Upper lobe of left lung (tissue), 6 donors: Measurements from ENCODE around the gene ADCY2. TPM values are rescaled to one million over a fixed set of nuclear protein-coding genes. Genes with fewer than 3 reads are reported as not detected.

Experiments
- ATAC-seq, 2 donors: fragments of 200-7000 bp; cut with Tn5 transposase; one replicate each; pipeline ENCODE4 v1.9.1; 2022; ENCODE audit warnings: mild to moderate bottlenecking in 2 of 2, moderate library complexity in 2 of 2; ENCODE audit not compliant: low FRiP score in 2 of 2
- DNase-seq, 2 donors: peaks; one replicate each; pipeline ENCODE4 v3.0.0-alpha.2; 2019 to 2020
- H3K27ac ChIP-seq, 4 donors: fragments of 200-600 bp; sonication (generic); one replicate each; pipeline ENCODE4 v1.5.1; 2016 to 2019
- H3K27me3 ChIP-seq, 4 donors: fragments of 200-600 bp; sonication (generic); one replicate each; pipeline ENCODE4 v1.5.1; 2017 to 2019
- H3K36me3 ChIP-seq, 4 donors: fragments of 200-600 bp; sonication (generic); one replicate each; pipeline ENCODE4 v1.5.1; 2016 to 2019
- H3K4me1 ChIP-seq, 4 donors: fragments of 200-600 bp; sonication (generic); one replicate each; pipeline ENCODE4 v1.5.1; 2018 to 2019
- H3K4me3 ChIP-seq, 4 donors: fragments of 200-600 bp; sonication (generic); one replicate each; pipeline ENCODE4 v1.5.1; 2017 to 2019; ENCODE audit warnings: mild to moderate bottlenecking in 2 of 4, moderate library complexity in 1 of 4
- H3K9me3 ChIP-seq, 4 donors: fragments of 200-600 bp; sonication (generic); one replicate each; pipeline ENCODE4 v1.5.1; 2018 to 2019
- EP300 ChIP-seq, 4 donors: sonication (generic); formaldehyde crosslinking; IDR thresholded peaks; one replicate each; pipeline ENCODE4 v1.5.1; 2017; ENCODE audit warnings: antibody characterized with exemption in 4 of 4, control low read depth in 2 of 4
- POLR2A ChIP-seq, 4 donors: fragments of 450-650 bp; IDR thresholded peaks; one replicate each; pipeline ENCODE4 v1.5.1; 2016 to 2017; ENCODE audit warnings: antibody characterized with exemption in 4 of 4, mild to moderate bottlenecking in 2 of 4
- POLR2AphosphoS5 ChIP-seq, 2 donors: sonication (generic); formaldehyde crosslinking; IDR thresholded peaks; one replicate each; pipeline ENCODE4 v1.5.1; 2017; ENCODE audit warnings: antibody characterized with exemption in 2 of 2
- WGBS, 2 donors: methylation state at CpG; one replicate each; pipeline ENCODE4 v1.1.5; 2017 to 2018; 5-methylcytosine and 5-hydroxymethylcytosine counted together
- total RNA-seq, 6 donors: library from RNA; depleted of rRNA in 4 of 6; stranded (reverse); fragments of >200 nt in 4 of 6; gene quantifications; one replicate each; pipeline versions ENCODE4 v1.1.0 to v1.2.1, GENCODE V29; 2016 to 2021
- TF ChIP-seq, protein P1 (sequence below), 6 experiments: fragments of 450-650 bp in 4 of 6; fragments of 200-600 bp in 2 of 6; sonication (generic) in 2 of 6; IDR thresholded peaks; one replicate each; pipeline ENCODE4 v1.5.1; 2016 to 2019; ENCODE audit warnings: antibody characterized with exemption in 6 of 6
- donor health status: DM: no; HTN: no; CAD: no; lungs with moderate emphysema.
- donor health status: DM: no; HTN: yes; CAD: no; lungs with severe emphysema.

Gene ADCY2
- total RNA-seq, 6 donors from 2014 or later, result 0.20 to 2.4 (median 0.46) TPM; not detected in 1

DNA sequence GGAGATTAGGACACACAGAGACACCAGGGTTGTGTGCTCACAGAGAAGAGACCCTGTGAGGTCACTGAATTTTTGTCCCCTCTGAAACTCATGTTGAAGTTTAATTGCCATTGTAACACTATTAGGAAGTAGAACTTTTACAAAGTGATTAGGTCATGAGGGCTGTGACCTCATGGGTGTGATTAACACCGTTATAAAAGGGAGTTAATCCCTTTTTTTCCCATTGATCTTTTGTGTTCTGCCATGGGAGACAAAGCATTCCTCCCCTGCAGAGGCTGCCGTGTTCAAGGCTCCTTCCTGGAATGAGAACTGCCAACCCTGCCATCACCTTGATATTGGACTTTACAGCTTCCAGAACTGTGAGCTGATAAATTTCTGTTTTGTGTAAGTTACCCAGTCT lies 221.0 kb downstream of the ADCY2 start:
- H3K27ac ChIP-seq, result no peak overlapping the region
- TF ChIP-seq POLR2AphosphoS5 (IDR thresholded peaks at IDR 0.05) (no peak), EP300 (IDR thresholded peaks at IDR 0.05) (no peak), POLR2A (IDR thresholded peaks at IDR 0.05) (no peak)
- TF ChIP-seq, protein P1, sequence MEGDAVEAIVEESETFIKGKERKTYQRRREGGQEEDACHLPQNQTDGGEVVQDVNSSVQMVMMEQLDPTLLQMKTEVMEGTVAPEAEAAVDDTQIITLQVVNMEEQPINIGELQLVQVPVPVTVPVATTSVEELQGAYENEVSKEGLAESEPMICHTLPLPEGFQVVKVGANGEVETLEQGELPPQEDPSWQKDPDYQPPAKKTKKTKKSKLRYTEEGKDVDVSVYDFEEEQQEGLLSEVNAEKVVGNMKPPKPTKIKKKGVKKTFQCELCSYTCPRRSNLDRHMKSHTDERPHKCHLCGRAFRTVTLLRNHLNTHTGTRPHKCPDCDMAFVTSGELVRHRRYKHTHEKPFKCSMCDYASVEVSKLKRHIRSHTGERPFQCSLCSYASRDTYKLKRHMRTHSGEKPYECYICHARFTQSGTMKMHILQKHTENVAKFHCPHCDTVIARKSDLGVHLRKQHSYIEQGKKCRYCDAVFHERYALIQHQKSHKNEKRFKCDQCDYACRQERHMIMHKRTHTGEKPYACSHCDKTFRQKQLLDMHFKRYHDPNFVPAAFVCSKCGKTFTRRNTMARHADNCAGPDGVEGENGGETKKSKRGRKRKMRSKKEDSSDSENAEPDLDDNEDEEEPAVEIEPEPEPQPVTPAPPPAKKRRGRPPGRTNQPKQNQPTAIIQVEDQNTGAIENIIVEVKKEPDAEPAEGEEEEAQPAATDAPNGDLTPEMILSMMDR (IDR thresholded peaks at IDR 0.05), result no peak
- ATAC-seq, result no peak
- no peak for DNase-seq
- no peaks in the 10 kb centered on the region for H3K4me1 ChIP-seq
- no peaks in the 10 kb centered on the region for H3K9me3 ChIP-seq
- H3K4me3 ChIP-seq, result no peak overlapping the region
- H3K27me3 ChIP-seq, result no peaks in the 10 kb centered on the region
- H3K36me3 ChIP-seq, result no peaks in the 10 kb centered on the region
- WGBS, 2 donors, result 65 to 67% methylated on average over 2 of the region's 2 CpGs

DNA sequence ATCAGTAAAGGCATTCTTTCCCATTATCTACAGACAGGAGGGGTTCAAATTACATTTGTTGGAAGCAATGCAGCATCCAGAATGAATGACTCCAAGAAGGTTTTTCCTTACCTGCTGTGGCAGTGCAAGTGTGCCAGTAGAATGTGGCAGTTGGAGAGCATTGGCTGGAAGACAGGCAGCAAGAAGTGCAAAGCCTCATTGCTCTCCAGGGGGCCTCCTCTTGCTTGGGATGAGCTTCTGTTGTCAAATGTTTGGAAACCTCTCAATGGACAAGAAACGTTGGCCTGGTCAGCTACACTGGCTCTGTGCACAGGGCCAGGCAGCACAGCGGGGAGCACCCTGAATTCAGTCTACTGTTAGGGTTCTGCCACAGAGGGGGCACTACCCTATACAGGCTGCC lies 226.6 kb downstream of the ADCY2 start:
- Histone ChIP-seq H3K9me3 (no peaks in the 10 kb centered on the region), H3K4me1 (no peaks in the 10 kb centered on the region), H3K27me3 (no peaks in the 10 kb centered on the region), H3K4me3 (no peak overlapping the region), H3K36me3 (no peaks in the 10 kb centered on the region), H3K27ac (no peak overlapping the region)
- 73 to 100% methylated on average over 1 to 2 of the region's 2 CpGs for WGBS, 2 donors
- ATAC-seq, result no peak
- TF ChIP-seq, protein P1 (IDR thresholded peaks at IDR 0.05), result no peak
- no peak for TF ChIP-seq POLR2A (IDR thresholded peaks at IDR 0.05)
- TF ChIP-seq POLR2AphosphoS5 (IDR thresholded peaks at IDR 0.05), result no peak
- TF ChIP-seq EP300 (IDR thresholded peaks at IDR 0.05), result no peak
- no peak for DNase-seq

DNA sequence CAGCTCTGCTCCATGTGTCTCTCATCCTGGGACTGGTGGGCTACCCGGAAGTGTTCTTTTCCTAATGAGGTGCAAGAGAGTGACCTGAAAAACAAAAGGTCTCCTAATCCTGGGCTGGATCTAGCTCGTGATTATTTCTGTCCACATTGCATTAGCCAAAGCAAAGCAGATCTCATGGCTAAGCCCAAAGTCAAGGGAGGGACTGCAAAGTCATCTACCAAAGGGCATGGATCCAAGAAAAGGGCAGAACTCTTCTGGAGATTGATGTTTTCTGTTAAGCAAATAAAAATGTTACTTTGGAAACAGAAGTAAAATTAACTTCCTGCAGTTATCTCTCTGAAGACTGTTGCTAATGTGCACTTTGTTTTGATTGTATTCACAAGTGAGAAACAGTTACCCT lies 229.8 kb downstream of the ADCY2 start:
- H3K27me3 ChIP-seq, result no peaks in the 10 kb centered on the region
- no peaks in the 10 kb centered on the region for H3K9me3 ChIP-seq
- no peaks in the 10 kb centered on the region for H3K4me1 ChIP-seq
- H3K27ac ChIP-seq, result no peak overlapping the region
- 54 to 57% methylated on average over 2 of the region's 2 CpGs for WGBS, 2 donors
- ATAC-seq, result no peak
- TF ChIP-seq POLR2A (IDR thresholded peaks at IDR 0.05), result no peak
- no peak for TF ChIP-seq POLR2AphosphoS5 (IDR thresholded peaks at IDR 0.05)
- no peak for TF ChIP-seq EP300 (IDR thresholded peaks at IDR 0.05)
- TF ChIP-seq, protein P1 (IDR thresholded peaks at IDR 0.05), result no peak
- H3K36me3 ChIP-seq, result no peaks in the 10 kb centered on the region
- H3K4me3 ChIP-seq, result no peak overlapping the region
- DNase-seq, result no peak

DNA sequence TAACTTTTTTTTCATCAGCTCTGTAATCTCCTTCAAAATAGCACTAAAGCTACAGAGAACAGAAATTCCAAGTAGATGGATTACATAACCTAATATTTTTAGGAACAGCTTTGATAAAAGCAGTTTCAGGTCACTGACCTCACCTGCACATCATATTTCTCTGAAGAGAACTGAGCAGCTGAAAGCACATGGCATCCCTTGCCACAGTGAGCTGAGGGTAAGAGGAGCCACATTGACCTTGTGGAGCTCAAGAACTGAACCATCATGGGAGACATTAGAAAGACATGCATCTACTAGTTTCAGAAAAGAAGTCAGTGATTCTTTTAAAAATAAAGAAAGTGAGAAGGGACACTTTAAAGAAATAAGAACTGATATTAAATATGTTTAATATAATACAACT lies 232.3 kb downstream of the ADCY2 start:
- H3K4me3 ChIP-seq, result no peak overlapping the region
- no peak for DNase-seq
- TF ChIP-seq POLR2A (IDR thresholded peaks at IDR 0.05) (no peak), POLR2AphosphoS5 (IDR thresholded peaks at IDR 0.05) (no peak), EP300 (IDR thresholded peaks at IDR 0.05) (no peak)
- TF ChIP-seq, protein P1 (IDR thresholded peaks at IDR 0.05), result no peak
- no peaks in the 10 kb centered on the region for H3K4me1 ChIP-seq
- H3K36me3 ChIP-seq, result no peaks in the 10 kb centered on the region
- ATAC-seq, result no peak
- H3K9me3 ChIP-seq, result no peaks in the 10 kb centered on the region
- H3K27ac ChIP-seq, result no peak overlapping the region
- no peaks in the 10 kb centered on the region for H3K27me3 ChIP-seq

DNA sequence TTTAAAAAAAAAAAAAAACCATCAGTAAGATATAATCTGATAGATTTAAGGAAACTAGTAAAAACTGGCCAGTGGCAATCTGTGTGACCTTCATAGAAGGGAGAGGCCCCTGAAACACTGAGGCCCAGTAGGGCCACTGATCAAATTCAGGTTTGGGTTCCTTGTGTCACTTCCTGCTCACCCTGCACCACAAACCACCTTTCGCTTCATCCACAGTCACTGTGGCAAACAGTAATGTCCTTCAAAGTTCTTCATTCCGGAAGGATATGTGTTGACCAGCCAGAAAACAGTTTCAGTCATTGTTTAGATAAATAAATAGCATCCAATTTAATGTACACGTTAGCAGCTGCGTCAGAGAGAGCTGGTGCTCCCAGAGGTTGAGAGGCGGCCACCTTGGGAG lies 232.9 kb downstream of the ADCY2 start:
- no peaks in the 10 kb centered on the region for H3K4me1 ChIP-seq
- TF ChIP-seq, protein P1 (IDR thresholded peaks at IDR 0.05), result no peak
- TF ChIP-seq POLR2AphosphoS5 (IDR thresholded peaks at IDR 0.05) (no peak), POLR2A (IDR thresholded peaks at IDR 0.05) (no peak), EP300 (IDR thresholded peaks at IDR 0.05) (no peak)

More for the DNA sequence above, 232.9 kb downstream of the ADCY2 start:
- H3K27ac ChIP-seq, result no peak overlapping the region
- H3K27me3 ChIP-seq, result no peaks in the 10 kb centered on the region
- DNase-seq (no peak), ATAC-seq (no peak)
- no peaks in the 10 kb centered on the region for H3K36me3 ChIP-seq
- no peak overlapping the region for H3K4me3 ChIP-seq
- no peaks in the 10 kb centered on the region for H3K9me3 ChIP-seq
- 77 to 82% methylated on average over 5 of the region's 5 CpGs for WGBS, 2 donors
